ENCODE data around the gene MEG3.

The MEG3 gene

DNA sequence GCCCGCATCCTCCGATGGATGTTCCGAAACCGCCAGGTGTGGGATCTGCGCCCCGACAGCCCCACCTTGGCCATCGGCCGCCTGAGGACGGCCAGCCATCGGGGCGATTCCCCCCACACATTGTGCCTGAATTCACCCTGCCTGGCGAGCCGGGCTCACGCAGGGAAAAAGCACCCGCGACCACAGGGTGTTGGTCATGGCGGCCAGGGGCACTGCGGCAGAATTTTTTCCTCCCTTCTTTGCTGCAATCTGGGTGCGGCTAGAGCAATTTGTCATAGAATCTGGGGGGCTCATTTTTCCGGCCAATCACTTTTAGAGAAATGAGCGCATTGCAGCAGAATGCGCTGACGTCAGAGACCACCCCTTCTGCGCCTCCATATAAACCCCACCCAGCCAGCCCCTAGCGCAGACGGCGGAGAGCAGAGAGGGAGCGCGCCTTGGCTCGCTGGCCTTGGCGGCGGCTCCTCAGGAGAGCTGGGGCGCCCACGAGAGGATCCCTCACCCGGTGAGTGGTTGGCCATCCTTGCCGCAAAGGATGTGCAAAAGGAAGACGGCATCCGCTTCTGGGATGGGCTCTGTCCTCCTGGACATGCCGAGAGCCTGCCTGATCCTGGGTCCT is at the start of gene MEG3:
TSS of gene MEG3 (plus strand) at position 406 of the 619 bp plus-strand sequence.
- DNase-seq: no peak

DNA sequence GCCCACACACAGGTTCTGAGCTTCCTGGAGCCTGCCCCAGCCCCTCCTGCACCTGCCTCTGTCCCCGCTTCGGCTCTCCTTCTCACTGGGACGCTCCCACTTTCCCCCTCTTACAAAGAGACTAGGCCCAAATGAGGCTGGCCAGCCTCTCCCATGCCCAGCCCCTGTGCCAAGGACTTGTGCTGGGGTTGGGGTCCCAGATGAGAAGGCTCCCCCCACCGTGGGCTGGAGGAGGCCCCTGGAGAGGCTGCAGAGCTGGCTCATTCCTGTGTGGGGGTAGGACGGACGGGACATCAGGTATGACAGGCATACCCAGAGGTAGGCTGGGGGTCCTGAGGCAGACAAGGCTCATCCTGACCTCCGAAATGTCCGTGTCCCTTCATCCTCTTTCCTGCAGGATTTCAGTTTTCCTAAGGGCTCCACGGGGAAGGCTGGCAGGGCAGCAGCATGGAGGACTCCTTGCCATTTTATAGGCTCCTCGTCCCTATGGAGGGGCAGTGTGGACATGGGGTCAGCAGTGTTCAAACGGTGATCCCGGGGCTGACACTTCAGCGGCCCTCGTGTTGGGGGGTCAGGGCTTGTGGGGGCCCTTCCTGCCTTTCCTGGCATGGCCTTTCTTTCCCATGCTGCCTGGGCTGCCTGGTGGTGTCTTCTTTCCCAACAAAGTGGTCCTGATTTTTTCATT is 49.1 kb upstream of the MEG3 start:
- no peak for DNase-seq

DNA sequence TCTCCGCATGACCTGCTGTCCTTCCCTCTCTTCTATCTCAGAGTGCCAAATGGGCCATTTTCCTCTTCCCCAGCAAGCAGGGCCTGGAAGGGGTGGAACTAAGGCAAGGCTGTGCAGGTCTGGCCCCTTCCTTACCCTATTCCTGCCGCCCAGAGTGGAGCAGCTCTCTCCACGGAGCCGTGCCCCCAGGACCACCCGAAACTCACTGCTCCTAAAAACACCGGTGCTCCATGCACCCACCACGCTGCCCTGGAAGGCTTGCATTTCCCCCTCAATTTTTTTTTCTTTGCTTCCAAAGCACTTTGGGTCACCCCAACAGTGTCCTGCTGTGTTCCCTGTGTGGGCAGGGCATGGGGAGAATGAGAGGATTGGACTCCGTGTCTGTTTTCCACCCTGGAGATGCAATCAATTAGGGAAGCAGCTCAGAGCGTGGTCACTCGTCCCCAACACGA is 48.5 kb upstream of the MEG3 start:
- DNase-seq: no peak

DNA sequence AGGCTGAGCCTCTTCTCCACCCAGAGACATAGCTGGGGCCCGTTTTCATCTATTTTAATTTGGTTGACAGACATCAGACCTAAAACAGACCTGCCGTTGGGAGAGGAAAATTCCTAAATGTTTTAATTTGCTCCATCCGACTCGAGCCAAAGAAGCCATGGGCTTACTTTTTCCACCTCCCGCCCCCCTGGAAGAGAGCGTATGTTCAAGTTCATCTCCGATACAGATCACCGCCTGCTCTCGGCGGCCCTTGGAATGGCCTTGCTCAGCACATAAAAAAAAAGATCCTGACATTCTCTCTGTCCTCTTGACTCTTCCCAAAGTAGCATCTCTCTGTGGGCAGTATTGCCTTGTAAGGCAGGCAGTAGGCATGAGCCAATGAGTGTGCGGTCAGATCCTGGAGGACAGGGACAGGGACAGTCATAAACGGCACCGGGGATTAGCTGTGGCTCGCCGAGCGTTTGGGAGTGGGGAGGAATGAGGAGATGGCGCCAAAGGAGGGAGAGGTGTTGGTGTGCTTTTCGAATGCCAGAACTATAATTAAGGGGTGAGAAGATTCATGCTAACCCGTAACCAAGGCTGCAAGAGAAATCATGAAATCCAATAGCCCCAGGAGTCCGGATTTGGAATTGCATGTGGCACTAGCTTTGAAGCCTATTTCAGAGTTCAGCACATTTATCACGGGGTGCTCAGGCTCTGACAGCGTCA is 47.9 kb upstream of the MEG3 start:
- no peak for DNase-seq

DNA sequence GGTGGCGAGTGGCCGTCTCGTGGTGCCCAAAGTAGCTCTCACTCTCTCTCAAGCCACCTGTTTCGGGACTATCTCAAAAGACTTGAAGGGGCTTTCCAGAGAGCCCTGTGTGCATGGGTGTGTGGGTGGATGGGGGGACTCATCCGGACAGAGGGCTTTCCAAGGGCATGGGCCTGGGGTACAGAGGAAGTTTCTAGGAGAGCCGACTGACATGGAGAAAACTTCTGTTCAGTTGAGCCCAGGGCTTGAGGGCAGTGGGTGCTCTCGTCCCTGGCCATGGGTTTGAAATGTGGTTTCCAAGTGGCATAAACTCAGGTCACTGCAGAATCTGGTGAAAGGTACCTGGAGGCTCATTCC is 47.4 kb upstream of the MEG3 start:
- DNase-seq: no peak

DNA sequence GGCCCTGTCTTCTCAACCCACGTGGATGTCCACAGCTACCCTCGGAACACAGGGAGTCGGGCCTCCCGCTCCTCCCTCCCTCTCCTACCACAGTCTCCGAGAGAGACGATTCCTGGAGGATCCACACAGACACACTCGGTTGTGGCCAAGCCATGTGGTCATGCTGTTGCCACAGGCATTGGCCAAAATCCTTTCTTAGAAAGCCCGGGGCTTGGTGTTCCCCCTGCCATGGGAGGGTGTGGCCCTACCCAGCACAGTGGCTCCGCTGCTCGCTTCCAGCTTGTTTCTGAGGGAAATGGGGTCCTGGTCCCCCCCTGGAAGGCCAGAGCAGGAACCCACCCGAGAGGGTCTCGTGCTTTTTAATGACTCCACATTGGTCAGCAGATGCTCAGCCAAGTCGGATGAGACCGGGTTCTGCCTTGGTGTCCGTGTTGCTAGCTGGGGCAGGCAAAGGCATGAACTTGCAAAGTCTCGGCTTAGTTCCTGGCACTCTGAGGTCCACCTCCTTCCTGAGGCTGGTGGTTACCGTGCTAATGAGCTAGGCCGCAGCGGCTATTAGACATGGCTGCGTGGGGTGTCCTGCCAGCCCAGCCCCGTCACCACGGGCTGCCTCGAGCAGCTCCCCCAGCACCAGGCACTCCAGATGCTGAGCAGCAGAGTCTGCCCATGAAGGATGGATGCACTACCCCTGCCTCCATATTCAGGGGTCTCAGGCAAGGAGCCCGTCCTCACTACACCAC is 46.8 kb upstream of the MEG3 start:
- DNase-seq: no peak

DNA sequence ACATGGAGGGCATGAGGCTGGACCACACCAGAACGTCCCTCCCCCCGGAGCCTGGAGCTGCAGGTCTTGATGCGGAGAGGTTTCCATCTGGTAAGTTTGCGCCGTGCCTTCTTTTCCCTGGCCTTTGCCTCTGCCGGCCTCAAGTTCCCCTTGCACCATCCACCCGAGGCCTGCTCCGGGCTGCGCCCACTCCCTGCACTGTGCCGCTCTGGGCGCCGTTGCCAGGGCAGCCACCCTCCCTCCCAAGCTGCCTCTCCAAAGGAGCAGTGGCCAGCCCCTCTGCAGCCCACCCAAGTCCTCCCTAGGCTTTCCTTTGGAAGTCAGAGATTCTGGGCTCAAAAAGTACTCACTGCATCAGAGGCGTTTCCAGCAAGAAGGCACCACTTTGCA is 46.2 kb upstream of the MEG3 start:
- no peak for DNase-seq

DNA sequence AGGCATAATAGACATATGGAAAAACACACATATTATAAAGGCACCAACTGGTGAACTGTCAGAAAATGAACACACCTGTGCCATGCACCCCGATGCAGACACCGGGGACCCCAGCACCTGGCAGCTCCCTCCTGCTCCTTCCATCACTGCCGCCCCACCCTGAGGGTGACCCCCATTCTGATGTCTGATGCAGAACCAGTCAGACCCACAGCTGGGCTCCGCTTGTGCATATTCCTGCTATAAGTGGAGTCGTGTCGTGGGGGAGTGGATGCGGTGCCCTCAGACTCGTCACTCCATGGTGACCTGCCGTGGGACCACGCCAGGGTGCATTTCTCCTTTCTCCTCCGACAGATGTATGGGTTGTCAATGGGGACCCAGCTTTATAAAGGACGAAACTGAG is 45.7 kb upstream of the MEG3 start:
- DNase-seq: no peak

DNA sequence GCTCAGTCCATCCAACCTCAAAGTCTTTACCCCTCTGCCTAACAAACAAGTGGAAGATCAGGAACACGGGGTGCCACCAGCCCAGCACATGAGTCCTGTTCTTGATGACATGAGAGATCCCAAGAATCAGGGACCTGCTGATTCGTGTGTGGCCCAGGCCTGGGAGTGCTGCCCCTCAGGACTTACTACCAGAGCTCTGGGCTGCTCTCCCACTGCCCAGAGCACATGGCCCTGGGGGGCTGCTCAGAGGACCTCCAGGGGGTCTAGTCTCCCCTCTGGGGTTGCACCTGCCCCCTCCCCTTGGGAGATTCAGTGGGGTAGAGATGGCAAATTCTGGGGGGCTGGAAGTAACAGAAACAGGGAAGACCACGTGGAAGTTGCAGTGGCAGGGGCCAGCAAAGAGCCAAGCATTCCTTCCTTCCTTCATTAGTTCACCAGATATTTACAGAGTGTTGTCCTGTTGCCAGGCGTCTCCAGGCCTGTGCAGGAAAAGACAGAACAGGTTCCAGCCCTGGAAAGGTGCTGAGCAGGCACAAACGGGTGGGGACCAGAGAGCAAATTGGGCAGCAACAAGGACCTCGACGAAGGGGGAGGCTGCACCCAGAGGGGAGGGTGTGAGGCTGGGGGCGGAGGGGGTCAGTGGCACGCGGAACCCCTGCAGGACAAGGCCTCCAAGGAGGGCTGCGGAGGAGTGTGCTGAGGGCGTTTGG is 45.1 kb upstream of the MEG3 start:
- no peak for DNase-seq

DNA sequence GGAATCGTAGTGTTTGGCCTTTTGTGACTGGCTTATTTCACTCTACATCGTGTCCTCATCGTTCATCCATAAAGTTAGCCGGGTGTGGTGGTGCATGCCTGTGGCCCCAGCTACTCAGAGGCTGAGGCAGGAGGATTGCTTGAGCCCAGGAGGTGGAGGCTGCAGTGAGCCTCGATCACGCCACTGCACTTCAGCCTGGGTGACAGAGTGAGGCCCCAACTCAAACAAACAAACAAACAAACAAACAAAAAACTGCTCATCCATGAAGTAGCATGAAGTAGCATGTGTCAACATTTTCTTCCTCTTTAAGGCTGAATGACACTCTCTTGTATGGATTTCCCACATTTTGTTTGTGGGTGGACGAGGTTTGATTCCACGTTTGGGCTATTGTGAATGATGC is 44.0 kb upstream of the MEG3 start:
- DNase-seq: no peak

DNA sequence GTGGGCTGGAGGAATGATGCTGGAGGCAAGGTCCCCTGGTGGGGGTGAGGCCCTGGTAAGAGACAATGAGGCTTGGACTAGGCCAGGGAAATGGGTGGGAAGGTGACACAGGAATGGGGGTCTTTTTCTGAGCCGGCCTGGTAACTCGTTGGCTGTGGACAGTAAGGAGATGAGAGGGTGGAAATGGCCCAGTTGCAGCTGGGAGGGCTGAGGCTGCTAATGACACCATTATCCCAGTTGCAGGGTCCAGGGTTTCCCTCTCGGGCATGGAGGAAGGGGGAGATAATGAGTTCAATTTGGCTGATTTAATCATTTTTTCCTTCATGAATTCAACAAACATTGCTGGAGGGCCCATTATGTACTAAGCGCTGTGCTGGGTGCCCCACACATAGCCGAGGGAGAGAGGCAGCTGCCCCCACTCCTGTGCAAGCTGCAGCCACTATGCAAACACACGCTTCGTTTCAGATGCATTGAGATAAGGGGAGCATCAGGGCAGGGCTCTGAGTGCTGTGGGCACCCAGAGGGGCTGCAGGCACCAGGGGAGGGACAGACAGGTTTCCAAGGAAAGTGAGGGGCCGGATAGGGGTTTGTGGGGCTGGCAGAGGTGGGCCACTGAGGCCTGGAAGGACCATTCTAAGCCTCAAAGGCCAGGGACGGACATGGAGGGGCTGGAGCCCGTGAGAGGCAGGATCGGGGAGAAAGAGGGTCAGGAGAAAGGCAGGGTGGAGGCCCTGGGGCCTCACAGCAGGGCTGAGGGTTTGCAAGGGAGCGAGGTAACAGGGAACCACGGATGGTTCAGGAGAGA is 43.2 kb upstream of the MEG3 start:
- no peak for DNase-seq

DNA sequence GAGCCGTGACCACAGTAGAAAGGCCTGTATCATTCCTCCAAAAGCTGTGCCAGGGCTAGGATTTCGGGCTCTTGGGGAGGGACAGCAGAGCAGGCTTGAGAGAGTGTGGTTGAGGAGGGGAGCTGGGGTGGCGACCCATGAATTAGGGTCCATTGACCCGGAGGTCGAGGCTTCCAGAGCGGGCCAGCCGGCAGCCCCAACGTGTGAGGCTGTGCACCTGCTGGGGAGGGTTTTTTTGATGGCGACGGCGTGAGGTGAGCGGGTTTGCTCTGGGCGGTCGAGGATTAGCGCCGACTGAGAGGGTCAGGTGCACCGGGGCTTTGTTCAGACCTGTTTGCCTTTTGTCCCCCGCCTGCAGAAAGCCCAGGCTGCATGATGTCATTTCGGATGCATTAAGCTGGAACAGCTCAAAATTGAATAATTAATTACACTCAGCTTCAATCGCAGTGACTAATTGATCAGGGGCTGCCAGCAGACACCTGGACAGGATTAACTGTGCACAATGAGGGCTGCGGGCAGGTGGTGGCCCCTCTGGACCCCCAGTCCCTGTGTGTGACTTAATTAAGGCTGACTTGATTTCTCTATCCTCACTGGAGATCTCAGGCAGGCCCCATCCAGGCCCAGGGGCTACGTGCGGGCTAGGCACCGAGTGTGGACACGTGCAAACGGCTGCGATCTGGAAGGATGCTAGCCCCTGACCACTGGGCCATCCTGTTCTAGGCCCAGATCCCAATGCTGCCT is 42.1 kb upstream of the MEG3 start:
- no peak for DNase-seq

DNA sequence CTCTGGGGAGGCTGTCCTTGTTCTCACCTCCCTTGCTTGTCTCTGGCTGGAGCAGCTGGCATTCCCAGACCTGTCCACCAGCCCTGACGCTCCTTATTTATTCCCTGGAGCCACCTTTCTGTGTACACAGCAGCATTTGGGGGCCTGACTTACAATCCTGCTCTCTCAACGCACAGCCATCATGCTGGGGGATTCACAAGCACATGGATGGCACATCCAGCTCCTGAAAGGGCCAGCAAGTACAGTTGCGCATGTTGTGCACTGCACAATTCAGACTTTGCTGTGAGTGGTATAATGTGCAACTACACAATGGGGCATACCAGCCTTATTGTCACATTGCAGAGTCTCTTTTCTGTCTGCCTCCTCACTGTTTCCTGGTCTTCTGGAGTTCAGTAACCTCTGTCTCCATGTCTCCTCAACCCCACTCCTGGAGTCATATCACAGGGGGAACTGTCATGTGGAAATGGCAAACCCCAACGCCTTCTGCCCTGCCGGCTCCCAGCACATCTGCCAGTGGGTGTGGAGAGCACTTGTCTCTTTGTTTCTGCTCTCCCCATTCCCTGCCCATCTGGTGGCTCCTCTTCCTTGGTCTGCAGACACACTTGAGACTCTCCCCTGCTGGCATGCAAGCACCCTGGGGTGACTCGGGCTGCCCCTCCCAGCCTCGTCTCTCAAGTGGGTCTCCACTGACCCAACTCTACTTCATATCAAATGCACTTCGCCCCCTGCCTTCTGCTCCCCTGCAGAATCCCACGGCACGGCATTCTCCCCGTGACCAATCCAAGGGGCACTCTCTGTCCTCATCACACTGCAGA is 41.2 kb upstream of the MEG3 start:
- no peak for DNase-seq

DNA sequence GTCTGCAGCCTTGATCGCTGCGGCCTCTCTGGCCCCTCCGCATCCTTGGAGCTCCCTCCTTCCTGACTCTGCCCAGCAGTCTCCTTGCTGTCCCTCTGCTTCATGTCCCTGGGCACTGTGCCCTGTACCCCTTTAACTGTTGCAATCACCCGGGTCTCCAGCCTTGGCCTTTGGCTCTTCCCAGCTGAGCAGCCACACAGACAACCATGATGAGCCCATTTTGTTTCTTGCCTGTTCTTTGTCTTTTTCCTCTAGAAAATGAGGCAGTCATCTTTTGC is 40.6 kb upstream of the MEG3 start:
- DNase-seq: no peak

DNA sequence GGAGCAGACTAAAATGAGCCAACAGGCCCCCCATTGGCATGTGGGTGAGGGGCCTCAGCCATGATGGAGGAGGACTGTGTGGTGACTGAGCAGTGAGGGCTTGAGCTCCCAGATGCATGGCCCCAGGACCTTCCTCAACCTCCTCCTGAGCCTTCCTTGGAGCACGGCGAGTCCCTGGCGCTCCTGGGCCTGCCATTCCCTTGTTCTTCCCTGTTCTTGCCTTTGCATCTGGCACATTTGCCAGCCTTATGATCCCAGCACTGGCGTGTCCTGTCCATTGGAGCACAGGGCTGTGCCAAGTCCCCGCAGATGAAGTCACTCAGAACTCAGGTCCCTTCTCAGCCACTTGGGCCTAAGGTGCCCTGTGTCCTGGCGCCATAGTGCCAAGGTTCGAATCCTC is 40.3 kb upstream of the MEG3 start:
- no peak for DNase-seq

DNA sequence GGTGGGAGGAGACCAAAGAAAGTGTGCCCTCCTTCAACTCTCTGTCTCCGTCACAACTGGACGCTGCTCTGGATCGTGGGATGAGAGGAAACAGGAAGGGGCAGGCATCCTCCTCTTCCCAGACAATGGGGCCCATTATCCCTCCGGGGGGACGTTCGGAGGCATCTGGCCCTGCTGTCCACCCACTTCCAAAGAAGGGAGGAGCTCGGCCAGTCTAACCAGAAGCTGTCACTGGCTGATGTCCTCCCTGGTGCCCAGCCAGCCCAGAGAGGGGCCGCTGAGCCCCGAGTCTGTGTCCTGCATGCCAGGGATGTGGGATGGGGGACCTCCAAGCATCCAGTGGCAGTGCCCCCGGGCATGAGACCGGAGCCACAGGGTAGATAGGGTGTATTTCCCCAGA is 39.8 kb upstream of the MEG3 start:
- DNase-seq: no peak

DNA sequence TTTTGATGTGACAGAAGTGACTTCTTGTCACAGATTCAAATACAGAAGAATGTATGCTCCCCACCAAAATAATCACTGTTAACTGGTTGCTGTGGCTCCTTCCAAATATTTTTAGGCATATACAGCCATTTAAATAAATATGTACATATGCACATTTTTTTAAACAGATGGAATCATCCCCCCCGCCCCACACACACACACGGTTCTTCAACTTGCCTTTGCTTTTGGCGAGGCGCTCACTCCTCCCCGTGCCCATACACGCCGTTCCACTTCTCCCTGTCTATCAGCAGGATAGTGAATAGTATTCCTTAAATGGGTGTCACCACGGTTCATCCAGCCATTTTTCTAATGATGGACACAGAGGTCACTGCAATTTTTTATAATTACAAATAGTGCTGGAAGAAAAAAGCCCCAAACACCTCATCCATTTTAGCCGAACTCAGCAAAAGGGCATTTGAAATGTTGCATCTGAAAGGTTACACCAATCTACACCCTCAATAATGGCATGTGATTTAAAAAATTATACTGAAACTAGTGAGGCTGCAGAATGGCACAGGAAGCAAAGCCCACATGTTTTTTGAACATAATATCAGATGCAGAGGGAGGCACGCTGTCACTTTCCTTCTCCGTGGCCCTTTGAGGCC is 39.2 kb upstream of the MEG3 start:
- no peak for DNase-seq

DNA sequence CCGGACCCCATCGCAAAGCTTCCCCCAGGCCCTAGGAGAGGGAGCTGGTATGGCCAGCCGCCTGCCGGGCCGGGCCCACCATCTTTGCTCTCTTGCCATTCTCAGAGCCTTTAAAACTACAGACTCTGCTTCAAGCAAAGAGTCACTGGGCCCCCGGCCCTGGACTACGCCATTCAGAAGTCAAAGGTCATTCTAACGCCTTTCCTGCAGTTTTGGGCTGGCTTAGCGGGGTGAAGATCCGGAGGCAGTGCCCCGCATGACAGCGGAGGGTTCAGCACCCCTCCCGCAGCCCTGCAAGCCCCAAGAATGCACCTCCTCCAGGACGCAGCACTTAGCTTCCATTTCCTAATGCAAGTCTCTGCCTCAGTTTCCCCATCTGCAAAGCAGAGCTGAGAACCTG is 38.3 kb upstream of the MEG3 start:
- DNase-seq: no peak

DNA sequence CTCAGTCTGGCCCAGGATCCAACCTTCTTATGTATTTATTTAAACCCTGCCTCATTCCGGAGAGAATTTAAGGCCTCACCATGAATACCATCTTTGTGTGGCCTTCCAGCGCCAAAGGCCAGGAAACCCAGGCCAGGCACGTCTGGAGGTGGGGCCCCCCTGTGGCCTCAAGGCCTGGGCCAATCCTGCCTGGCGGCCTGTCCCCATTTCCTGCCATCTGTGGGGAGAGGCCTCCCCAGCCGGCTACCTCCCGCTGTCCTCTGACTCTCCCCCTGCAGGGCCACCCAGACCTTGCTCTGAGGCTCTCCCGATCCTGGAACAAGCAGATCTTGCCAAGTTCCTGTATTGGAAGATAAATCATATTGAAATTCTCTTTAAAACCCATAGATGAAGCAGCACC is 37.4 kb upstream of the MEG3 start:
- DNase-seq: no peak

DNA sequence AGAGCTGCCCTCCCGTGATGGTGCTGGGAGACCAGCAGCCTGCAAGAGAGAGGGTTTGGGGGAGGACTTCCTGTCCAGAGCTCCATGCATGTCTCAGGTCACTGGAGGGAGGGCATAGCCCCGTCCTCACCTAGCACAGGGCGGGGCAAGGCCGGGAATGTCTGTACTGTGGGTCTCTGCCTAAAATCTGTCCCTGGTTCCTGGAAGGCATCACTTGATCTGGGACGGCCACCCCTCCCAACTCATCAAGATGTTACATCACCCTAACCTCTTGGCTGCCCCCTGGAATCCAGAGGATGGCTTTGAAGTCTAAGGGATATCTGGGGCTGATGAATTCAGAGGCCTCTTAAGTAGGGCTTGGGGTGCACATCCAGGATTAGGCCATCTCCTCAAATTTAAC is 37.0 kb upstream of the MEG3 start:
- DNase-seq: no peak
